ENCODE data around the gene VPS36.
A peak's percentile ranks its signal among the peaks of the same experiment; 100 is the strongest.

VPS36 gene

GRCh38 chr13:52405767-52406494 lies 44.5 kb downstream of the VPS36 start, which contains the start of gene THSD1:
Gene THSD1 (minus strand): TSS chr13:52406172. CDS start chr13:52402600, 3,572 bp downstream.
- H3K4me3 ChIP-seq (ENCODE audit: low read length), result peak within 1 kb of the TSS; percentile 80
- TF ChIP-seq CTCF (conservative IDR thresholded peaks at IDR 0.05; ENCODE audit: low read length), result no peak
- peak; percentile 56 for DNase-seq (ENCODE audit: low read depth)

GRCh38 chr13:52405369-52405766 lies 45.1 kb downstream of the VPS36 start:
- peak overlapping the region; percentile 80 for H3K4me3 ChIP-seq (ENCODE audit: low read length)
- DNase-seq (ENCODE audit: low read depth), result no peak
- no peak for TF ChIP-seq CTCF (conservative IDR thresholded peaks at IDR 0.05; ENCODE audit: low read length)

- no peak for DNase-seq (ENCODE audit: low read depth)
- TF ChIP-seq CTCF (conservative IDR thresholded peaks at IDR 0.05; ENCODE audit: low read length), result no peak
- H3K4me3 ChIP-seq (ENCODE audit: low read length), result no peak overlapping the region
Measured at GRCh38 chr13:52399708-52400107, 50.7 kb downstream of the VPS36 start.

- H3K4me3 ChIP-seq (ENCODE audit: low read length), result no peak overlapping the region
- DNase-seq (ENCODE audit: low read depth), result no peak
- TF ChIP-seq CTCF (conservative IDR thresholded peaks at IDR 0.05; ENCODE audit: low read length), result no peak
Measured at GRCh38 chr13:52399046-52399445, 51.4 kb downstream of the VPS36 start.

- no peak overlapping the region for H3K4me3 ChIP-seq (ENCODE audit: low read length)
- TF ChIP-seq CTCF (conservative IDR thresholded peaks at IDR 0.05; ENCODE audit: low read length), result no peak
- DNase-seq (ENCODE audit: low read depth), result no peak
Measured at GRCh38 chr13:52395704-52396103, 54.7 kb downstream of the VPS36 start.

- H3K4me3 ChIP-seq (ENCODE audit: low read length), result no peak overlapping the region
- no peak for DNase-seq (ENCODE audit: low read depth)
- no peak for TF ChIP-seq CTCF (conservative IDR thresholded peaks at IDR 0.05; ENCODE audit: low read length)
Measured at GRCh38 chr13:52394586-52394985, 55.8 kb downstream of the VPS36 start.

Data from AG10803 (cell line).